Motor neuron (in vitro differentiated cells): ENCODE data around the gene CRHR2. TPM values are rescaled to one million over a fixed set of nuclear protein-coding genes. Genes with fewer than 3 reads are reported as not detected.

Experiments
- ATAC-seq, 8 experiments: fragments of 200-7000 bp; cut with Tn5 transposase; replicated peaks in 6 of 8; 2 replicates each; pipeline ENCODE4 v1.8.0; 2021; ENCODE audit warnings: mild to moderate bottlenecking in 8 of 8, moderate library complexity in 8 of 8
- H3K27ac ChIP-seq, 2 donors: fragments of 250-450 bp; sonication (Bioruptor Pico); 2 replicates each; pipeline ENCODE4 v1.9.0; 2021; ENCODE audit warnings: antibody characterized with exemption in 2 of 2, mild to moderate bottlenecking in 2 of 2, moderate library complexity in 1 of 2
- H3K4me1 ChIP-seq, 2 donors: fragments of 250-450 bp; sonication (Bioruptor Pico); replicated peaks in 1 of 2; 2 replicates each; pipeline ENCODE4 v1.6.1; 2021; ENCODE audit warnings: antibody characterized with exemption in 2 of 2, mild to moderate bottlenecking in 2 of 2, moderate library complexity in 1 of 2
- H3K4me3 ChIP-seq, 5 donors: fragments of 250-450 bp; sonication (Bioruptor Pico); 2 replicates each; pipeline ENCODE4 v1.9.0; 2021; ENCODE audit warnings: antibody characterized with exemption in 5 of 5, mild to moderate bottlenecking in 5 of 5, moderate library complexity in 4 of 5
- WGBS, 10 experiments: fragments of 450-650 bp; shearing (Covaris generic); methylation state at CpG; one replicate each; pipeline ENCODE4 v1.0.0; 2022; 5-methylcytosine and 5-hydroxymethylcytosine counted together
- in situ Hi-C, 9 experiments: fragments of 400-800 bp; cut with MboI; loops; one replicate each; pipeline ENCODE4 v1.15.0; 2021; ENCODE audit warnings: low sequenced_read_pairs in 9 of 9, low pct_unique_long_range_greater_than_20kb in 2 of 9; ENCODE audit not compliant: unreplicated experiment in 9 of 9
- total RNA-seq, 8 experiments: library from RNA; unstranded; fragments of 300-600 nt; gene quantifications; 2 replicates each; pipeline versions ENCODE4 v1.2.3 to v1.2.4, GENCODE V29; 2022

CRHR2 gene
- total RNA-seq, 8 experiments from 2014 or later, result 0.22 to 1.2 (median 0.60) TPM; not detected in 1

DNA sequence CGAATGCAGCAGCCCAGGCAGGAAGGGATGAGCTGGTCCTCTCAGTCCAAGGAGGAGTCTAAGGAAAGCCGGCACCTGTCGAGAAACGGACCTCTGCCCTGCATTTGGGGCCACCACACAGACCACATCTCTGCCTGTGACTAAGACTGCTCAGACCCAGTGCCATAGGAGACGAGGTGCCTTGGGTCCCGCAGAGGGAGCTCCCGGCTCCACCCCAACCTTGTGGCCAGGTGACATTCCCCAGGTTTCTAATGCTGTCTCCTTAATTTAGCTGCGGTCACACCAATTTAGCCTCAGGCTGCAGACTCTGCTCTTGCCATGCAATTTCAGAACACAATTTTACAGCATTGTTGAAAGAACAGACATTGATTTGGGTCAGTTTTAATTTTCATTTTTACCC is 22.8 kb upstream of the CRHR2 start:
- Histone ChIP-seq H3K4me3 (no peak overlapping the region), H3K4me1 (peaks cover 12 to 19% of the 10 kb centered on the region in 2 donors), H3K27ac (no peak overlapping the region)
- no peak for ATAC-seq
- 85 to 100% methylated on average over 4 to 6 of the region's 8 CpGs; no CpG with 5 or more reads in 8 of the 10 experiments for WGBS, 10 experiments
- in situ Hi-C loops, result no loop called here

DNA sequence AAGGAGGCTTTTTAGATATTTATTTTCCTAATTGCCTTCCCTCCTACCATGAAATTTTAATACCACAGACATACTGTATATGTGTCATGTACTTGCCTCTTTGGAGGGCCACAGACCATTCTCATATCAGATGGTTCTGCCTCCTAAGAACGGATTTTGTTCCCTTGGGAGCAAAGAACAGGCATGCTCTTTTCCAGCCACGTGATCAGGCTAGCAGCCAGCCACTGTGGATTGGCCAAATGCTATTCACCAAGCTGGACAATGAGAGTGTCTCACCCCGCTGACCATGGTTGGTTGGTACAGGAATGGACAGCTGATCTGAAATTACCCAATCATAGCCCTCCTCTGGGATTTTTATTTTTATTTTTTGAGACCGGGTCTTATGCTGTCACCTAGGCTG is 21.5 kb upstream of the CRHR2 start:
- 34 to 92% (median 82%) methylated on average over 2 to 4 of the region's 4 CpGs; no CpG with 5 or more reads in 2 of the 10 experiments for WGBS, 10 experiments
- in situ Hi-C loops, result no loop called here

DNA sequence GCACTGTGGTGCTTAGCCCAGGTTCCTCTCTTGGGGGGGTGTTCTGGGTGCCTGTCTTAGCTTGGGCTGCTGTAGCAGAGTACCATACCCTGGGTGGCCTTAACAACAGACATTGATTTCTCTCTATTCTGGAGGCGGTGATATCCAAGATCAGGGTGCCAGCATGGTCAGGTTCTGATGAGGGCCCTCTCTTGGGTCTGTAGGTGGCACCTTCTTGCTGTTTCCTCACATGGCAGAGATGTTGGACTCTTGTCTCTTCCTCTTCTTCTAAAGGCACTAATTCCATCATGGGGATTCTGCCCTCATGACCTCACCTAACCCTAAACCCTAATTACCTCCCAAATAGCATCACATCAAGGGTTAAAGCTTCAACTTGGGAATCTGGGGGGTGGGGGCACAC is 19.9 kb upstream of the CRHR2 start:
- WGBS, 10 experiments, result 67 to 100% (median 100%) methylated on average over 1 of the region's 1 CpG; no CpG with 5 or more reads in 7 of the 10 experiments
- no peak overlapping the region for H3K27ac ChIP-seq
- in situ Hi-C loops, result no loop called here
- peaks cover 0 to 2% of the 10 kb centered on the region in 2 donors for H3K4me1 ChIP-seq
- ATAC-seq, result peak in 1 of 8 experiments; percentile 36
- no peak overlapping the region for H3K4me3 ChIP-seq

More for the DNA sequence above, 21.5 kb upstream of the CRHR2 start:
- H3K4me3 ChIP-seq, result no peak overlapping the region
- peaks cover 2 to 8% of the 10 kb centered on the region in 2 donors for H3K4me1 ChIP-seq
- no peak overlapping the region for H3K27ac ChIP-seq
- ATAC-seq, result peak in 1 of 8 experiments; percentile 39

DNA sequence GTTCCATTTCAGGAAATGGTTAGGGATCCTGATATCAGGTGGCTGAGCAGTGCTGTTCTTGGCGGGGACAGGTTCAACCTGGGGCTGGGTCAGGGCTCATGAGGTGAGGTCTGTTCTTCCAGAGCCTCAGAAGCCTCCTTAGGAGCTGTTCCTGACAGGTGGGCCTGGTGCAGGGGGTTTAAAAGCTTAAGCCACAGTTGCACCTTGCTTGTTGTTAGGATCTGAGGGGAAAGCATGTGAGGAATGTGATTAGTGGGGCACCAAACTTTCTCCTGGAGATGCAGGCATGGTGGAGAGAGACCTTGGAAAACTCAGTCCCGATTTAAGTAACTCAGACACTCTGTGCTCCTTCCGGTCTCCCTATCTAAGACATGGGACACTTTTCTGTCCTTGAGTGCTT is 18.7 kb upstream of the CRHR2 start:
- no peak for ATAC-seq
- no peak overlapping the region for H3K27ac ChIP-seq
- in situ Hi-C loops, result no loop called here
- H3K4me3 ChIP-seq, result no peak overlapping the region
- WGBS, 10 experiments, result 50 to 80% (median 57%) methylated on average over 1 to 2 of the region's 3 CpGs; no CpG with 5 or more reads in 4 of the 10 experiments
- H3K4me1 ChIP-seq, result peaks cover 0 to 2% of the 10 kb centered on the region in 2 donors

DNA sequence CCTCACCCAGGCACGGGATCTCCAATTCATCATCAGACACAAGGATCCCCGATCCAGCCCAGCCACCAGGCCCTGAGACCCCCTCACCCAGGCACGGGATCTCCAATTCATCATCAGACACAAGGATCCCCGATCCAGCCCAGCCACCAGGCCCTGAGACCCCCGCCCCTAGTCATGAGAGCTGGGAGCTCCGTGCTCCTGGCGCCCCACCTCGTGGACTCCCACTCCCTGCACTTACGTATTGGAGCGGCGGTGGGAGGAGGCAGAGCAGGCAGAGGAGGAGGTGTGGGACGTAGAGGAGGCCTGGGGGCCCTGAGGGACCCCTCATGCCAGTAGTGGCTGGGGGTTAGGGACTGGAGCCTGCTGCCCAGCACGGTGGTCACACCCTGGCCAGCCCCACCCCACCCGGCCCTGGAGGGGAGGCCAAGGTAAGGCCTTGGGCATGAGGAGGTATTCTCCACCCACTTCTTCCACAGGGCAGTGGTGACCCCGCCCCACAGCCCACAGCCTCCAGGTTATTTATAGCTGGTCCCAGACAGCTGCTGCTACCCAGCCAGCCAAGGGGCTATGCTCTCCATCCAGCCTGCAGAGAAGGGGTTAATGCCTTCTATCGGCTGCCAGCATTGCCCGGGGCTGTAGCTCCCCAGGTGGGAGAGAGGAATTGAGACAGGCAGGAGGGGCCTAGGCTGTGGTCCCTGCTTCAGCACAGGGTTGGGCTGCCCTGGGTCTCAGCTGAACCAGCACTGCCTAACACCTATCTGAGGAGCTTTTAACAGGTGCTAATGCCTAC is 17.6 kb upstream of the CRHR2 start:
- no peak overlapping the region for H3K4me3 ChIP-seq
- in situ Hi-C loops, result no loop called here
- H3K27ac ChIP-seq, result no peak overlapping the region
- ATAC-seq, result peak in 6 of 8 experiments; percentile 34 to 59 (median 46)
- H3K4me1 ChIP-seq, result peaks cover 0 to 2% of the 10 kb centered on the region in 2 donors
- WGBS, 10 experiments, result 0 to 90% (median 56%) methylated on average over 2 to 6 of the region's 17 CpGs; no CpG with 5 or more reads in 6 of the 10 experiments

DNA sequence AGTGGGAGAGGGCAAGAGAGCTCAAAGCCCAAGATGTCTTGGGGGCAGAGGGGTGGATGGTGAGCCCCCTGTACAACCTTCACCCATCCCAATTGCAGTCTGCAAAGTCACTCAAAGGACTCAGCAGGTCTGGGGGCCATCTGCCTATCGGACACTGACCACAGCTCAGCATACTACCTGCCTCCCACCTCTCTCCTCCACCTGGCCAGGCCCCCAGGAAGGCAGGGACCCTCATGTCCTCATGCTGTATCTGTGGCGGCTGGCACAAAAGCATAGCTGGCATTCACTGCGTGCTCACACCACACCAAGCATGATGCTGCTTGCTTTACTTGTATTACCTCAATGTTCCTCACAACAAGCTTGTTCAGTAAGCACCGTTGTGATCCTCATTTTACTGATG is 16.2 kb upstream of the CRHR2 start:
- in situ Hi-C loops, result no loop called here
- 53 to 100% (median 82%) methylated on average over 1 to 3 of the region's 4 CpGs; no CpG with 5 or more reads in 4 of the 10 experiments for WGBS, 10 experiments
- ATAC-seq, result no peak
- Histone ChIP-seq H3K4me1 (peaks cover 0 to 2% of the 10 kb centered on the region in 2 donors), H3K27ac (no peak overlapping the region), H3K4me3 (no peak overlapping the region)

DNA sequence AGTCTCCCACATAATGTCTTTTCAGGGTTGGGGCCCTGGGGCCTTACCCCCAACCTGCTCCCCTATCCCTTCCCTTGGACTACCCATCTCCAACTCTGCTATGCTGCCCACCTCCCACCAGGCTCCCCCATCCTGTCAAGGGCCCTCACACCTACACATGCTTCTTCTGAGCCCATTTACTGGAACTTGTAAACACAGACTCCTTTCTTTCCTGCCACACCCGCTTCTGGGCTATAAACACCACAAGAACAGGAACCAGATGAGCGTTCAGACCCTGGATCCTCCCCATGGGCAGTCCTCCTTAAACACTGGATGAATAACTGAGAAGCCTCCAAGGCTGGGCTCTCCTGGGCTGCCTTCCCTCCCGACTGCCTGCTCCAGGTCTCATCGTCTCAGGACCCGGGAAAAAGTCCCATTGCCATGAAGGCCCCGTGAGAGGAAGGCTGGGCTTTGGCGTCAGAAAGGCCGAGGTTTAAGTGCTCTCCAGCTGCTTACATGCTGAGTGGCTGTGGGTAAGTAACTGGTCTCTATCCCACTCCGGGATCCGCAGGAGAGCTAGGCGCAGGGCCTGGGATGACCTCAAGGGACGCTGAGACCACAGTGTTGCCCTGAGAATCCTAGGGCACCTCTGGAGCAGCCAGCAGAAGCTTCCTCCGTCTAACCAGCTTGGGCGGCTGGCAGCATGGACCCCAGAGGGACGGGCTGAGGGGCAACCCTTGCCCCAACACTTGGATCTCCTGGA is 15.6 kb upstream of the CRHR2 start:
- Histone ChIP-seq H3K4me3 (no peak overlapping the region), H3K27ac (no peak overlapping the region), H3K4me1 (peaks cover 0 to 2% of the 10 kb centered on the region in 2 donors)
- 10 to 90% (median 80%) methylated on average over 2 to 13 of the region's 15 CpGs; no CpG with 5 or more reads in 5 of the 10 experiments for WGBS, 10 experiments
- in situ Hi-C loops, result no loop called here
- peak in 3 of 8 experiments; percentile 82 to 95 (median 94) for ATAC-seq

DNA sequence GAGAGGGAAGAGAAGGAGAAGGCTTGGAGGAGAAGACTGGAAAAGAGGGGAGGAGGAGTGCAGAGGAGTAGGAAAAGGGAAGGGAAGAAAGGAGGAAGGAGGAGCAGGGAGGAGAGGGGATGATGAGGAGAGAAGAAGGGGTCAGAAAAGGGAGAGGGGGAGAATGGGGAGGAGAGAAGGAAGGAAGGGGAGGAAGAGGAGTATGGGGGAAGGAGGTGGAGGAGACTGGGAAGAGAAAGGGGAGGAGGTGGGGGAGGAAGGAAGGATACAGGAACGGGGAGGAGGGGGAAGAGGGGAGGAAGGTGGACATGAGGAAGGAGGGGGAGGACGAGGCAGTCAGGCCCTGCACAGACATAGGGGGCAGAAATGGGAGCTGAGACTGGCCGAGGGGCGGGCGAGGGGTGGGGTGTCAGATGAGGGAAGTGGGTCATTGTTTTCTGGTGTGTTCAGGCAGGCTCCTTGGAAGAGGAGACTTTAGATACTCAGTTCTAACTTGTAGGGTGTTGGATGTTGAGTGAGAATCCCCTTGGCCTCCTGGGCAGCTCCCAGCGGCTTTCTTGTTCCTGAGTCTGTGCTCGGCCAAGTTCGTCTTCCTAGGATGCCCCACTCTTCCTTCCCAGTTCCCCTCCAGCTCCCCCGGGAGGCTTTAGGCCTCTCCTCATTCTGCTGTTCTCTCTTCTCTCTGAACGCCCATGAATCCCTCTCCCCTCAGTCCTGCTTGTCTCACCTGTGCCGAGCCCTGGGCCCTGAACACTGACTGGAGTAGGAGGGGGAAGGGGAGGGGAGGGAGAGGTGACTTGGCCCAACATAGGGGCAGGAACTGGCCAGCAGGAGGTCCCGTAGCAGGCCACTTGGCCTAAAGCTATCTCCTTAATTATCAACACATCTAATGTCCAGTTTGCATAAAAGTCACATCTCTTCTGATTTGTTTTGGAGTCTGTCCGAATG is 12.8 kb upstream of the CRHR2 start:
- 20 to 100% (median 78%) methylated on average over 1 to 4 of the region's 13 CpGs; no CpG with 5 or more reads in 4 of the 10 experiments for WGBS, 10 experiments
- H3K4me1 ChIP-seq, result no peaks in the 10 kb centered on the region
- ATAC-seq, result no peak
- no peak overlapping the region for H3K4me3 ChIP-seq
- H3K27ac ChIP-seq, result no peak overlapping the region
- in situ Hi-C loops, result no loop called here

DNA sequence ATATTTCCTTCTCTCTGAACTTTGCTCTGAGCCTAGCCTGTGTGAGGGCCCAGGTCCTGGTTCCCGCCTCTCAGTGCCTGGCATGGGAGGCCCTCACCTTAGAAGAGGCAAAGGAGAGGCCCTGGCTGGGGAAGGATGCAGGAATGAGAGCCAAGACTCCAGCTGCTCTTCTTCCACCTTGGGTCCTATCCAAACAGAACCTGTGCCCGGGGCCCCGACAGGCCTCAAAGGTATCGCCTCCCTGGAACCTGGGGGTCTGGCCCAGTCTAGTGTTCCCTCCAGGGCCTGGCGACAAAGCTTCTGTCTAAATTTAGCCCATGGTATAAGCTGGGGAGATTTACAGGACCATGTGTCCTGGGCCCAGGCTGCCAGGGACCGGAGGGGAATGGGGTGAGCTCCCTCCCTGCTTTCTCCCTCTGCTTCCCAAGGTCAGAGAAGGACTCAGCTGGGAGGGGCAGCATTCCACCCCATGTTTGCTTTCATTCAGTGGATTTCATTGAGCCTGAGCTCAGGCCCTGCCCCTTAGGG is 12.0 kb upstream of the CRHR2 start:
- 33 to 94% (median 80%) methylated on average over 1 to 6 of the region's 6 CpGs; no CpG with 5 or more reads in 3 of the 10 experiments for WGBS, 10 experiments
- Histone ChIP-seq H3K4me3 (no peak overlapping the region), H3K27ac (no peak overlapping the region), H3K4me1 (peaks cover 0 to under 1% of the 10 kb centered on the region in 2 donors)
- ATAC-seq, result peak in 2 of 8 experiments; percentile 25 to 45
- in situ Hi-C loops, result no loop called here

DNA sequence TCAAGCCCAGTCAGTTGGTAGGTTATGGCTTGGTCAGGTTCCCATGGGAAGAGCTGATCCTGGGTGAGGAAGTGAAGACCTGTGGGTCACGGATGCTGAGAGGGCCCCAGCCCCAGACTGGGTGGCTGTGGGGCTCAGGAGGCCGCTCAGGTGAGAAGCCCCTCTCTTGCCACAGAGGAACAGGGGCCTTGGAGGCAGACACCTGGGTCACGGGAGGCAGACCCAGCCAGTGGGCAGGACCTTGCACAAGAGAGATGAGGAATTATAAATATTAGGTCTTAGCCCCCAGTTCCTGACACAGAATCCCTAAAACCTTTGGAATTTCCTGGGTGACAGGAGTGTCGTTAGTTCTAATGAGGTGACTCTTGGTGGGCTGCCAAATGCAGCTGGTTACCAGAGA is 10.6 kb upstream of the CRHR2 start:
- H3K4me1 ChIP-seq, result peaks cover 0 to 15% of the 10 kb centered on the region in 2 donors
- H3K27ac ChIP-seq, result no peak overlapping the region
- in situ Hi-C loops, result no loop called here
- 0 to 100% (median 50%) methylated on average over 1 to 2 of the region's 4 CpGs; no CpG with 5 or more reads in 5 of the 10 experiments for WGBS, 10 experiments
- no peak for ATAC-seq
- H3K4me3 ChIP-seq, result no peak overlapping the region

DNA sequence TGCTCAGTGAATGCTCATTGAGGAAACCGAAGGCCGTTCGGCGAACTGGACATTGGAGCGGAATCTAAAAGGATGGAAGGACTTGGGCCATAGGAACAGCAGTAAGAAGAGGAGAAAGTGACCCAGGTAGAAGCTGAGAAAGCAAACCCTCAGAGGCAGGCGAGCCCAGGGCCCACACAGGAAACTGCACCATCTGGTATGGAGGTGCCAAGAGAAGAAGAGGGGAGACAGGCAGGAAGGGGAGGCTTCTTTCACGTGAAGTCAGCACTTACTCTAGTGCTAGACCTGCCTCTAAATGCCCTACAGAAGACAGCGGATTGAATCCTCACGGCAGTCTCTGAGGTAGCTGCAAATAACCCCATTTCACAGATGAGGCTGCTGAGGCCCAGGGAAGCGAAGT is 10.2 kb upstream of the CRHR2 start:
- ATAC-seq, result no peak
- in situ Hi-C loops, result no loop called here
- Histone ChIP-seq H3K4me3 (no peak overlapping the region), H3K27ac (no peak overlapping the region), H3K4me1 (peaks cover 0 to 19% of the 10 kb centered on the region in 2 donors)
- 50 to 100% (median 82%) methylated on average over 1 to 7 of the region's 10 CpGs; no CpG with 5 or more reads in 3 of the 10 experiments for WGBS, 10 experiments

DNA sequence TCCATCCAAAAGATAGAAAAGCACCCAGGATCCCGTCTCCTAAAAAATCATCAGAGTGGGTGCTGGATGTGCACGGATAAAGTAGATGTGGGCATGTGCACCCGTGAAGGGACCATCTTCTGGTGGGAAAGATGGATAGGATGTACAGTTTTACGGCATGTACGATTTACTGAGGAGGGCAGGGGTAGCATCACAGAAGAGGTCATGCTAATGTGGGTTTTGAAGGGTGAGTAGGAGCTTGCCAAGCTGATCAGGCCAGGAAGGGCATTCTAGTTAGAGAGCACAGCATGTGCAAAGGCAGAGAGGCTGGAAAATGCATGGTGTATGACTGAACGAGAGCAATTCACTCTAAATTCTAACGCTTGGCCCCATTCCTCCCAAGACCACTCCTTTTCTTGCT is 7.8 kb upstream of the CRHR2 start:
- WGBS, 10 experiments, result 40 to 100% (median 83%) methylated on average over 1 to 7 of the region's 7 CpGs; no CpG with 5 or more reads in 3 of the 10 experiments
- in situ Hi-C loops, result no loop called here

More for the DNA sequence above, 7.8 kb upstream of the CRHR2 start:
- no peak overlapping the region for H3K27ac ChIP-seq
- no peak overlapping the region for H3K4me3 ChIP-seq
- H3K4me1 ChIP-seq, result peaks cover 0 to 19% of the 10 kb centered on the region in 2 donors
- no peak for ATAC-seq
